Parathyroid adenoma (tissue), 2 donors: ENCODE measurements around the gene GALNTL6.
"Not testable (repeated sequence)": the region's sequence is repeated elsewhere in the genome, so short reads cannot be mapped to it uniquely, and the experiment has no call there.

Experiments used
- H2AFZ ChIP-seq: fragments of 300-600 bp; sonication (generic); one replicate; pipeline ENCODE4 v1.7.0; 2017; ENCODE audit warnings: antibody characterized with exemption, mild to moderate bottlenecking
- H3K27ac ChIP-seq: fragments of 300-600 bp; sonication (generic); one replicate; pipeline ENCODE4 v1.7.0; 2017
- H3K27me3 ChIP-seq: fragments of 300-600 bp; sonication (generic); one replicate; pipeline ENCODE4 v1.7.0; 2017; ENCODE audit warnings: low read length; ENCODE audit not compliant: control insufficient read depth, insufficient read depth
- H3K36me3 ChIP-seq: fragments of 300-600 bp; sonication (generic); one replicate; pipeline ENCODE4 v1.7.0; 2017; ENCODE audit warnings: low read length; ENCODE audit not compliant: control insufficient read depth, insufficient read depth
- H3K4me1 ChIP-seq: fragments of 300-600 bp; sonication (generic); one replicate; pipeline ENCODE4 v1.7.0; 2017; ENCODE audit warnings: control low read depth
- H3K4me2 ChIP-seq: fragments of 300-600 bp; sonication (generic); one replicate; pipeline ENCODE4 v1.7.0; 2017; ENCODE audit warnings: low read length
- H3K4me3 ChIP-seq: fragments of 300-600 bp; sonication (generic); one replicate; pipeline ENCODE4 v1.7.0; 2017; ENCODE audit warnings: low read depth, low read length
- H3K79me2 ChIP-seq: fragments of 300-600 bp; sonication (generic); one replicate; pipeline ENCODE4 v1.7.0; 2017; ENCODE audit warnings: control low read depth
- H3K9ac ChIP-seq: fragments of 300-600 bp; sonication (generic); one replicate; pipeline ENCODE4 v1.7.0; 2017; ENCODE audit warnings: mild to moderate bottlenecking
- H3K9me3 ChIP-seq: fragments of 300-600 bp; sonication (generic); one replicate; pipeline ENCODE4 v1.7.0; 2017; ENCODE audit warnings: low read length; ENCODE audit not compliant: control insufficient read depth
- TF ChIP-seq, protein P1 (sequence below): fragments of 300-600 bp; sonication (generic); IDR thresholded peaks from one replicate; pipeline ENCODE4 v1.7.0; 2017; ENCODE audit warnings: antibody characterized with exemption, mild to moderate bottlenecking
- donor health status: primary hyperparathyroidism.

GALNTL6 gene

DNA sequence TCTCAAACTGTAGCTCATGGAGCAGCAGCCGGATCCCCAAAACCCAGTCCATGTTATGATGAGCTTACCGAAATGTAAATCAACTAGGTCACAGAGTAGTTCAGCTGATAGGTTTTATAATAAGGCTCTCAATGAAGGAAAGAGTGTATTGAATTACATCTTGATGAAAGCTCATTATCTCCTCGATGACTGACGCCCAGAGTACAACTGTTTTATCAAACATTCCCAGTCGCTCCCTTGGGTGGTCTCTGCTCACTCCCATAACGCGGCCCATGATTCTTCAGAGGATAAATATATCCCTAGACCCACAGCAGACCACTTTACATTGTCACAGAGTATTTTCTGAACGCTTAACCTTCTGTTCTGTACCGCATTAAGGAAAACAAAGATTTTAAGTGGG lies 903.1 kb downstream of the GALNTL6 start:
- H3K9me3 ChIP-seq, result no peaks in the 10 kb centered on the region
- H3K9ac ChIP-seq, result no peak overlapping the region
- H3K79me2 ChIP-seq, result no peaks in the 10 kb centered on the region
- TF ChIP-seq, protein P1, sequence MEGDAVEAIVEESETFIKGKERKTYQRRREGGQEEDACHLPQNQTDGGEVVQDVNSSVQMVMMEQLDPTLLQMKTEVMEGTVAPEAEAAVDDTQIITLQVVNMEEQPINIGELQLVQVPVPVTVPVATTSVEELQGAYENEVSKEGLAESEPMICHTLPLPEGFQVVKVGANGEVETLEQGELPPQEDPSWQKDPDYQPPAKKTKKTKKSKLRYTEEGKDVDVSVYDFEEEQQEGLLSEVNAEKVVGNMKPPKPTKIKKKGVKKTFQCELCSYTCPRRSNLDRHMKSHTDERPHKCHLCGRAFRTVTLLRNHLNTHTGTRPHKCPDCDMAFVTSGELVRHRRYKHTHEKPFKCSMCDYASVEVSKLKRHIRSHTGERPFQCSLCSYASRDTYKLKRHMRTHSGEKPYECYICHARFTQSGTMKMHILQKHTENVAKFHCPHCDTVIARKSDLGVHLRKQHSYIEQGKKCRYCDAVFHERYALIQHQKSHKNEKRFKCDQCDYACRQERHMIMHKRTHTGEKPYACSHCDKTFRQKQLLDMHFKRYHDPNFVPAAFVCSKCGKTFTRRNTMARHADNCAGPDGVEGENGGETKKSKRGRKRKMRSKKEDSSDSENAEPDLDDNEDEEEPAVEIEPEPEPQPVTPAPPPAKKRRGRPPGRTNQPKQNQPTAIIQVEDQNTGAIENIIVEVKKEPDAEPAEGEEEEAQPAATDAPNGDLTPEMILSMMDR, result no peak
- H3K36me3 ChIP-seq, result no peaks in the 10 kb centered on the region
- no peak overlapping the region for H2AFZ ChIP-seq
- no peak overlapping the region for H3K4me2 ChIP-seq
- H3K4me1 ChIP-seq, result no peaks in the 10 kb centered on the region
- no peak overlapping the region for H3K27ac ChIP-seq
- H3K27me3 ChIP-seq, result no peaks in the 10 kb centered on the region
- H3K4me3 ChIP-seq, result no peak overlapping the region

DNA sequence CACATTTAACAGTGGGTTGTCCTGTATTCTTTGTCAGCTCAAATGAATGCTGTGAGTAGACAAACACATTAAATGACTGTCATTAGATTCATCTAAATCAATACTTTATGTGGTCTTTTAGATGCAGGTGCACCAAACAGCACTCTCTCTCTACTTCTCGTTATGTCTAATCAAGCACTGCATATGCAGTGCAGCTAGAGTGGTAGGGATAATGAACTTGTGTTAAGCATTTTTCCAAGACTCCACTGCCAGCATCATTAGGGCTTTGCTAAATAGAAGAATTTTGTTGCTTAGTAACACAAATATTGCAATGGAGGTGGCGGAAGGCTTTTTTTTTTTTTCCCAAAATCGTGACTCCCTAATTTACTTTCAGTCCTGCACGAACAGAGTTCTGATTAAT lies 908.5 kb downstream of the GALNTL6 start:
- H3K27ac ChIP-seq, result no peak overlapping the region
- TF ChIP-seq, protein P1, result no peak
- no peak overlapping the region for H3K9ac ChIP-seq
- H3K9me3 ChIP-seq, result no peaks in the 10 kb centered on the region
- H3K4me1 ChIP-seq, result no peaks in the 10 kb centered on the region
- no peaks in the 10 kb centered on the region for H3K27me3 ChIP-seq
- H3K4me2 ChIP-seq, result no peak overlapping the region
- H3K36me3 ChIP-seq, result no peaks in the 10 kb centered on the region
- no peak overlapping the region for H2AFZ ChIP-seq
- no peak overlapping the region for H3K4me3 ChIP-seq
- no peaks in the 10 kb centered on the region for H3K79me2 ChIP-seq

DNA sequence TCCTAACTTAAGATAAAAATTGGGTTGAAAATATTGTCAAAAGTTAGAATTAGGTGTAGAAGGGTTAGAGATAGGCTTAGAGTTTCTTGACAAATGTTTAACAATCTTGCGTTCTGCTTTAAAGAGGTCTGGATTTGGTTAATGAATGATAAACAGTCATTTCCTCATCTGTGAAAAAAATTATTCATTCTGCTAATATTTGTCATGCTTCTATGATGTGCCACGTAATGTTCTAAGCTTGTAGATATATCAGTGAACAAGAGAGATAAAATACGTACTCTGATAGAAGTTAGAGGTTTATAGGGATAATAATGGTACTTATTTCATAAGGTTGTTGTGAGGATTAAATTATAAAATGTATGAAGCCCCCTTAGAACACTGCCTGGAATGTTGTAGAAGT lies 912.4 kb downstream of the GALNTL6 start:
- no peaks in the 10 kb centered on the region for H3K27me3 ChIP-seq
- H3K36me3 ChIP-seq, result no peaks in the 10 kb centered on the region
- H3K4me1 ChIP-seq, result no peaks in the 10 kb centered on the region
- H3K9ac ChIP-seq, result no peak overlapping the region
- no peaks in the 10 kb centered on the region for H3K79me2 ChIP-seq
- H3K9me3 ChIP-seq, result no peaks in the 10 kb centered on the region
- H3K4me3 ChIP-seq, result no peak overlapping the region
- H3K4me2 ChIP-seq, result no peak overlapping the region
- H2AFZ ChIP-seq, result no peak overlapping the region
- no peak overlapping the region for H3K27ac ChIP-seq
- TF ChIP-seq, protein P1, result no peak

DNA sequence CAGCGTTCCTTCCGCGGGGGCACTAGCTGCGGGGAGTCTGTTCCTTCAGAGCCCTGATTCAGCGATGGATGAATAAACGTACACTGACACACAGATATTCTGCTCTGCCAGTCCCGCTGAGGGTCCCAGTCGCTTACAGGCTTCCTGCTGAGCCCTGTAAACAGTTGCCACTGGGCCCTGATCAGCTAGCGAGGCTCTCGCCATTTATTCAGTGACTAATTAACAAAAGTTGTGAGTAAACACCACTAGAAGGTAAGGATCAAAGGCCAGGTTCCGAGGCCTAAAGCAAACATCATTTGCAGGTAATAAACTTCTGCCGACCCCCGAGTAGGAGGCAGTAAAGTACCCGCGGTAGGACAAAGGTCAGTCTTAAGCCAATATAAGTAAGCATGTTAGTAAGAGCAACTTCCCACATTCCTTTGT lies 912.8 kb downstream of the GALNTL6 start:
- no peak overlapping the region for H2AFZ ChIP-seq
- no peaks in the 10 kb centered on the region for H3K4me1 ChIP-seq
- H3K79me2 ChIP-seq, result no peaks in the 10 kb centered on the region
- no peak overlapping the region for H3K9ac ChIP-seq
- H3K36me3 ChIP-seq, result no peaks in the 10 kb centered on the region
- no peak overlapping the region for H3K4me2 ChIP-seq
- no peak overlapping the region for H3K27ac ChIP-seq
- H3K4me3 ChIP-seq, result no peak overlapping the region
- no peaks in the 10 kb centered on the region for H3K9me3 ChIP-seq
- H3K27me3 ChIP-seq, result no peaks in the 10 kb centered on the region
- TF ChIP-seq, protein P1, result no peak

DNA sequence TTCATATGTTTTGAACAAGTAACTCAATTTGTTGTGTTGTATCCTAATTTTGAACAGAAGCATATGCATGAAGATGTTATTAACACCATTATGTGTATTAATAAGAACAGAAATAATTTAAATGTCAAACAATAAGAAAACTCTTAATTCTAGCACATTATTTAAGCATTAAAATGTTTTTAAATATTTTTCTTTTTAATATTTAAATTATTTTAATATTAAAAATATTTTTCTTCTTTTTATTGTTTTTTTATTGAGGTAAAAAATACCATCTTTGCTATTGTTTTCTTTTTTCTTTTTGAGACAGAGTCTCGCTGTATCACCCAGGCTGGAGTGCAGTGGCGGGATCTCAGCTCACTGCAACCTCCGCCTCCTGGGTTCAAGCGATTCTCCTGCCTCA lies 914.4 kb downstream of the GALNTL6 start:
- no peaks in the 10 kb centered on the region for H3K36me3 ChIP-seq
- no peak overlapping the region for H3K27ac ChIP-seq
- no peaks in the 10 kb centered on the region for H3K79me2 ChIP-seq
- no peak overlapping the region for H3K4me3 ChIP-seq
- TF ChIP-seq, protein P1, result no peak
- no peak overlapping the region for H2AFZ ChIP-seq
- H3K27me3 ChIP-seq, result no peaks in the 10 kb centered on the region
- H3K4me1 ChIP-seq, result no peaks in the 10 kb centered on the region
- H3K9ac ChIP-seq, result no peak overlapping the region
- no peaks in the 10 kb centered on the region for H3K9me3 ChIP-seq
- H3K4me2 ChIP-seq, result no peak overlapping the region

DNA sequence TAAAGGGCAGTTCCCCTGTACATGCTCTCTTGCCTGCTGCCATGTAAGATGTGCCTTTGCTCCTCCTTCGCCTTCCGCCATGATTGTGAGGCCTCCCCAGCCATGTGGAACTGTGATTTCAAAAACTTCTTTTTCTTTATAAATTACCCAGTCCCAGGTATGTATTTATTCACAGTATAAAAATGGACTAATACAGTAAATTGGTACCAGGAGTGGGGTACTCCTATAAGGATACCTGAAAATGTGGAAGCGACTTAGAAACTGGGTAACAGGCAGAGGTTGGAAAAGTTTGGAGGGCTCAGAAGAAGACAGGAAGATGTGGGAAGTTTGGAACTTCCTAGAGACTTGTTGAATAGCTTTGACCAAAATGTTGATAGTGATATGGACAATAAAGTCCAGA lies 920.4 kb downstream of the GALNTL6 start:
- H2AFZ ChIP-seq, H3K4me3 ChIP-seq: not testable (repeated sequence)

More for the DNA sequence above, 920.4 kb downstream of the GALNTL6 start:
- H3K79me2 ChIP-seq, H3K27ac ChIP-seq, H3K27me3 ChIP-seq, H3K36me3 ChIP-seq, H3K4me1 ChIP-seq, H3K9me3 ChIP-seq, H3K9ac ChIP-seq, H3K4me2 ChIP-seq: not testable (repeated sequence)
